G401 (cell line): ENCODE results near the gene DTD1. TPM values are rescaled to one million over a fixed set of nuclear protein-coding genes. Genes with fewer than 3 reads are reported as not detected.

Experiments
- DNase-seq: peaks from one replicate; pipeline ENCODE4 v3.0.0-alpha.2; 2015; ENCODE audit warnings: low spot score
- in situ Hi-C: cut with HindIII; loops from 2 replicates; pipeline ENCODE4 v1.10.0; 2016; ENCODE audit warnings: low sequenced_read_pairs, mixed read lengths
- total RNA-seq: library from RNA; depleted of rRNA; stranded (reverse); fragments of >200 nt; shearing (Covaris generic); gene quantifications from 2 replicates; pipeline ENCODE4 v1.2.3, GENCODE V29; 2014

DTD1 gene
- total RNA-seq, 1 experiment from 2014 or later = 135 TPM

DNA sequence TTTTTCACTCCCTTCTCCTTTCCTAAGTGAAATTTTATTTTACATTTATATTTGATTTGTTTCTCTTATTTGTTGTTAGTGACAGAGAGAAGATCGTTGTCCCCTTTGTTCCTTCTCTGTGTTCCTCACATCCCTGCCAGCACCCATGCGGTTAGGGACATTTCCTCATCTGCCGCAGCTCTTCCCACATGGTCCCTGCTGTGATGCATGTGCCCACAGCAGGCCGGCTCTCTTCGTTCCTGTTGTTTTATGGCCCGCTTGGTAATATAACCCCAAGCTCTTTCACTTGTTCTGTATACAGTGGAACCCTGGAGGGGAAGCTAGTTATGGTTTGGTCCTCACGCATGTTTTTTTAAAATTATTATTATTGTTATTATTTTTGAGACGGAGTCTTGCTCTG, 23.6 kb downstream of the DTD1 start:
- in situ Hi-C loops = no loop called here
- peak; percentile 25 for DNase-seq

DNA sequence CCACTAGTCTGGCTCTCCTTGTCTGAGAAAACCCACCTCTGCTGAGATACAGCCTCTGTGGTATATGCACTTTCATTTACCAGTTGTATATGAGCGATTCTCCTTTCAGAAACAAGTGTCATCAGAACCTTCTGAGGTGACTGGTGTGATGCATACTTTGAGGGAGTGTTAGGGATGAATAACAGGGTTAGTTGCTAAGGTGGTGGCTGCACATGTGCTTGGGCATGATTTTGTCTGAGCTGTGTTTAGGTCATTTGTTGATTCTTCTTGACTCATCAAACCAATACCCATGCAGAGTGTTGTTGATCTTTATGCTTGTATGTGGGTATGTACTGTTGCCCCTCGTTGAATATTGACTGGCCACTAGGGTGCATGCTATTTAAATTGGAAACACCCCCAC, 25.7 kb downstream of the DTD1 start:
- in situ Hi-C loops = no loop called here
- no peak for DNase-seq

- DNase-seq = peak; percentile 39
- in situ Hi-C loops = no loop called here
These were observed 26.4 kb downstream of the DTD1 start for GRCh38 chr20:18614244-18614643.

DNA sequence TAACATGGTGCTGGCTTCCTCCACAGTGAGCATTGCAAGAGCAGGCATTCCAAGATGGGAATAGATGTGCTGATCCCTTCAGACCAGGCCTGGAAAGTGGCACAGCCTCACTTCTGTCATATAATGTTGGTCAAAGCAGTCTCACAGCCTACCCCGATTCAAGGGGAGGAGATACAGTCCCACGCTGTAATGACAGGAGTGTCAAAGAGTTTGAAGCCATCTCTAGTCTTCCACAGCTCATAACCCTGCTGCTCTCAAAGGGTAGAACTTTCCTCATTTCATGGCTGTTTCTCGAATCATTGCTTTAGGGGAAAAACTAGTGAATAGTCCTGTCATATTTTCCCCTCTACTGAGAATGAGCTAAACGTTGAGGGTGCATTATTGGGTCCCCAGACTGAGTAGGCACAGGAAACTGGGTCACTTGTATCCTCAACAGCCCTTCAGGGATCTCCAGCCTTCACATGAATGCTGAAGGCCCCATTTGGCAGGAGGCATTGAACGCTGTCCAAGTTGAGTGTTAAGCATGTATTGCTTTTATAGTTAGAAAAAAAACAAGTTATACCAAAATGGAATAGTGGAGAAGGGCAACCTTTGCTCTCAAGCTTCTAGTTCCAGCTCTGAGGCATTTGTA, 27.3 kb downstream of the DTD1 start:
- peak; percentile 17 for DNase-seq
- in situ Hi-C loops = no loop called here

DNA sequence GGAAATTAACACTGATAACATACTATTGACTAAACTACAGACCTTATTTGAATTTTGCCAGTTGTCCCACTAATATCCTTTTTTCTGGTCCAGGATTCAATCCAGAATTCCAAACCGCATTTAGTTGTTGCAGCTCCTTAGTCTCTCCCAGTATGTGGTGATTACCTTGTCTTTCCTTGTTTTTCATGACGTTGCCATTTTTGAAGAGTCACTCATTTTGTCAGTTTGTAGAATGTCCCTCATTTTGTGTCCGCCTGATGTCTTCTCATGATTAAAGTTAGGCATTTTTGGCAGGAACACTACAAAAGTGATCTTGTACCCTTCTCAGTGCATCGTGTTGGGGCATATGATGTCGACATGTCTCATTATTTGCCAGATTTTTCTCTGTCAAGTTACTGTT, 33.1 kb downstream of the DTD1 start:
- no peak for DNase-seq
- in situ Hi-C loops = no loop called here

DNA sequence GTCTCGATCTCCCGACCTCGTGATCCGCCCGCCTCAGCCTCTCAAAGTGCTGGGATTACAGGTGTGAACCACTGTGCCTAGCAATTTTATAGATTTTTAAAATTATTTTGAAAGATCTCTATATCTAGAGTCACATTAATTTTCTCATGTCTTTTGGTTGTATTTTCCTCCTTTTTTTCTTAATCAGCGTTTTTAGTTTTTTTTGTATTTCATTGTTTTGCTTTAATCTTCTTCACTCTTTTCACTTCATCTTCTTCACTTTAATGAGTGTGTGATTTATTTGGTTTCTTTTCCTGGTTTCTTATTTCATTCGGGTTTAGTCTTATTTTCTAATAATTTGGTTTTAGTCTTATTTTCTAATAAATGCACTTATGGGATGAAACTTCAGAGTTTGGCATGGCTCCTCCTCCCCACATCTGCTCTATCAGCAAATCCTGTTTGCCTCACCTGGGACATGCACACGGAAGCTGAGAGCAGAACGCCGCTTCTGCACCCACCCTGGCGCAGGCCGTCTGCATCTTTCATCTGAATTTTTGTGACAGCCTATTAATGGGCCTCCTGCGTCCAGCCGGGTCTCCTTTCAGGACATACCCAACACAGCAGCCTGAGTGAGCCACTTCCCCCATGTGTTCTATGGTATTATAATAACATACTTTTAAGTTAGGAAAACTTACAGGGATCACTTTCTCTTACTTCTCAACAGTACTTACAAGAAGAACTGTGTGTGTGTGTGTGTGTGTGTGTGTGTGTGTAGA, 35.5 kb downstream of the DTD1 start:
- DNase-seq = no peak
- in situ Hi-C loops = no loop called here

DNA sequence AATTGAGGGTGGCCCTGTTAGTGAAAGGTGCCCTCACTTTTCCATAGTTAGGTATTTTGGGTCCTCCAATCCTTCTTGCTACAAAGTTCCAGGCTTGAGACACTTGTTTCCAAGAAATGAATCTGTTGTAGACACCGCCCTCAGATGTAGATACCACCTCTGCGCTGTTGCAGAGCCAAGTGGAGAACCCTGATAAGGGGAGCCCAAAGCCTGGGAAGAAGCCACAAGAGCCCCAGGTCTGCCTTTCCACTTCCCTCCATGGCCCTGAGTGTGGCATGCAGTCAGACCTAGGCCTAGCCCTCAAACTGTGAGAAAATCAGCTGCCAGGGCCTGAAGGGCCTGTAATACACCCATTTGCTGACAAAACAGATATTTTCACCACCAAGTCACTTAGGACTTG, 37.1 kb downstream of the DTD1 start:
- DNase-seq = no peak
- in situ Hi-C loops = no loop called here

GRCh38 chr20:18625907-18626655, 38.2 kb downstream of the DTD1 start:
- in situ Hi-C loops = no loop called here
- no peak for DNase-seq

- in situ Hi-C loops = no loop called here
- DNase-seq = peak; percentile 44
These were observed 40.6 kb downstream of the DTD1 start for GRCh38 chr20:18628330-18628920.

GRCh38 chr20:18632196-18632789, 44.4 kb downstream of the DTD1 start:
- in situ Hi-C loops = no loop called here
- DNase-seq = peak; percentile 53

DNA sequence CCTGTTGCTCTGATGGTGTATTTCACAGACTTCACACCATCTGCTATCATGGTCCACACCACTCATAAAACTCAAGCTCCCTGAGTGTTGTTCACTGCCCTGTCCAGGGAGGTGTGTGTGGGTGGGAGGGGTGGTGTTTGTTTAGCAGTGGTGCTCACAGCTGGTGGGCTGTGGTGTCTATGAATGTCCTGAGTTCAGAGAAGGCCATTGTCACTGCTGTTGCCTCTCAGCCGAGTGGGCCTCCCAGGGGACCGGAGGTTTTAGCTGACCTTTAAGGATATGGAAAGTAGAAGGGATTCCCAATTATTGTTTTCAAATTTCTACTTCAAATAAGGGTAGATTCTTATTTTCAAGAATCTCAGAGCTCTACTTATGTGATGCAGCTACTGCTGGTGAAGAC, 45.6 kb downstream of the DTD1 start:
- no peak for DNase-seq
- in situ Hi-C loops = no loop called here

GRCh38 chr20:18634501-18634900, 46.6 kb downstream of the DTD1 start:
- in situ Hi-C loops = no loop called here
- no peak for DNase-seq

GRCh38 chr20:18635380-18635779, 47.5 kb downstream of the DTD1 start:
- no peak for DNase-seq
- in situ Hi-C loops = no loop called here

- in situ Hi-C loops = no loop called here
- no peak for DNase-seq
These were observed 49.4 kb downstream of the DTD1 start for GRCh38 chr20:18637224-18637623.

- no peak for DNase-seq
- in situ Hi-C loops = no loop called here
These were observed 50.9 kb downstream of the DTD1 start for GRCh38 chr20:18638768-18639167.

DNA sequence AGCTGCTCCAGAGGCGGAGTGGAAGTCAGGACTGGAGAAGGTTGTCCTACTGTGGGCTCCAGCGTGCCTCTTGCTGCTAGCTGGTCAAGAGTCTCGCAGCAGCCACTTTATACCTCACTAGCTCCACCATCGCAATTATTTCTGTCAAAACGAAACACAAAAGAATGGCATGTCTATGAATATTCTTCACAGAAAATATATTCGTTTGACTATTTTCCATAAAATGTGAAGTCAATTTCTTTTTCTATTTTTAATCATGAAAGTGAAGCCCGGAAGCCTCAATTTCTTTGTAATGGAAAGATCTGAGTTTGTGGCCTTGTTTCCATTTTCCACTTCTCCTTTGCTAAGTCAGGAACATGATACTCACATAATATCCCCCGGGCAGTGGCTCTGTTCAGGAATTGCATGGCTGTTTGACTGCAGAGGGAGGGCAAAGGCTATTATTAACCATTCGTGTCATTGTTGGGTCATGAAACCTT, 51.7 kb downstream of the DTD1 start:
- no peak for DNase-seq
- in situ Hi-C loops = no loop called here

GRCh38 chr20:18645196-18645745, 57.4 kb downstream of the DTD1 start:
- in situ Hi-C loops = no loop called here
- DNase-seq = no peak

DNA sequence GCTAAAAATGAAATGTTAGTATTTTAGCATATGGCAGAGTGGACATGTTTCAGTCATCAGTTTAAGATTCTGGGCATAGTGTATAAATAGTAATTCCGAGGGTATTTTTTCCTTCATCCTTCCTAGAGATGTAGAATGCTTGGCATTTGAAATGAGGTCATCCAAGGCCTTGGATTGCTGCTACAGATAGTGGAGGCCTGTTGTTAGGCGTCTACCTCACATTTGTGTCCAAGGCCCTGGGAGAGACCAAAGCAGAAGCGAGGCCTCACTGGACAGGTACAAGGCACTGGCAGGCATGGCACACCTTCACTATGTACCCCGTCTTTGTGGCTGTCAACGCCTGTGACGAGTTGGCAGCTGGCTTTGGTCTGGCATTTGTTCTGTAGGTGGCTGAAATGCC, 58.0 kb downstream of the DTD1 start:
- no peak for DNase-seq
- in situ Hi-C loops = no loop called here

GRCh38 chr20:18647777-18648176, 59.9 kb downstream of the DTD1 start:
- in situ Hi-C loops = no loop called here

More at GRCh38 chr20:18647777-18648176, 59.9 kb downstream of the DTD1 start:
- DNase-seq = no peak
